GM19193 (cell line): Measurements from ENCODE around the gene RADIL.

ENCODE experiments used
- POLR2A ChIP-seq: IDR thresholded peaks from 4 replicates; pipeline ENCODE4 v1.6.1; 2011; ENCODE audit not compliant: insufficient read depth, insufficient read length; ENCODE audit errors: extremely low read depth

Gene RADIL

DNA sequence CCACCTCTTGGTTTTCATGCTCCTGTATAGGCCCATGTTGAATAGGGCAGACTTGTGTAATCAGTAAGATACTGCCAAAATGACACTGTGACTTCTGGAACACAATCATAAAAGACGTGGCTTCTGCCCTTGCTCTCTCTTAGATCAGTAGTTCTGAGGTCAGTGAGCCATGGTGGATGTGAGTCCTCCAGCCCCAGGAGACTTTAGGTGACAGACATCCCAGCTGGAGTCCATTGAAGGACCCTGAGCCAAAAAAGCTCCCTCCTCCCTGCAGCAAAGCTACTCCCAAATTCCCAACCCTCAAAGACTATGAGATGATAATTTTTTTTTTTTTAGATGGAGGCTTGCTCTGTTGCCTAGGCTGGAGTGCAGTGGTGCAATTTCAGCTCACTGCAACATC lies 3.2 kb upstream of the RADIL start:
- no peak for TF ChIP-seq POLR2A

DNA sequence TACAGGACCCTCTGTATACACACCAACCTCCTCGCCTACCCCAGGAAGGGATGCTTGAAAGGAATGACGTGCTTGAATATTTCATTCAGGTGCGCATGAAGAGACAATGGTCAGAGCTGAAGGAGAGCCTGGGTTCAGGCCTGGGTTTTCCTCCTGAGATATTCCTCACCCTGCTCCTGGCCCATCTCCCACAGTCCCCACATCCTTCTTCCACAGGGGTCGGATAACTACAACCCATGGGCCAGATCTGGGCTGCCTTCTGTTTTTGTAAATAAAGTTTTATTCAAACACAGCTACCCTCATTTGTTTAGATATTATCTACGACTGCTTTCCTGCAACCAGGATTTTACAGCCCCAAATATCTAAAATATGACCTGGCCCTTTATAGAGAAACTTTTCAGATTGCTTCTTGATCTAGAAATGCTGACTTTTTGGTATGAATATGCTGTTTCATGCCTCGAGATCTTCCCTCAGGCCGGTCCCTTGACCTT lies 1.8 kb upstream of the RADIL start:
- no peak for TF ChIP-seq POLR2A

DNA sequence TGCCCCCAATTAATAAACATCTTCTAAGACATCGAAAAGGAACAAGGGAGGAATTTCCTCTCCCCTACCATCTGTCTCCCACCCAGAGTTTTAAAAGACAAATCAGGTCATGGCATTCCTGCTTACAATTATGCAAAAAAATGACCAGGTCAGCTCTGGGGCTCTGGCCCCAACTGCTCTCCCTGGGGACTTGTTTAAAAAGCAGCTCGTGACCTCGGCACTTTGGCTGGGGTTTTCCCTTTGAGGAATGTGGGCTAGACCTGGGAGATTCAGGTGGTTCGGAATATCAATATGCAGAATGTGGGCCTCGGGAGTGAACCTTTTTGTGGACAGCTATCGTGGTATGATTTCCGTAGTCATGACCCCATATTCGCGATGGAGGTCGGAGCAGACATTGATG lies 648 bp upstream of the RADIL start:
- no peak for TF ChIP-seq POLR2A

DNA sequence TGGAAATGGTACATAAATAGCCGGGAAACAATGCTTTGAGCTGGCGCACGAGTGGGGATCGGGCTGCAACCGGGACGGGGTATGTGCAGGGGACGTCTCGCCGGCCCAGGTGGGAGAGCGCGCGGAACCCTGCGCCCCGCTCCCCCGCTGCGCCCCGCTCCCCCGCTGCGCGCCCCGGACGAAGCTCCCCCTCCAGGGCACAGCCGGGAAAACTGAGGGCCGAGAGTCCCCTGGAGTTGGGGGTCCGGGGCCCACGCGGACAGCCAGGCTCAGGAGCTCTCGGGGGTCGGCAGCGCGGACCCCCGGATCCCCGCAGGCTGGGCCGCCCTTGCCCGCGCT lies 514 bp downstream of the RADIL start:
- no peak for TF ChIP-seq POLR2A

DNA sequence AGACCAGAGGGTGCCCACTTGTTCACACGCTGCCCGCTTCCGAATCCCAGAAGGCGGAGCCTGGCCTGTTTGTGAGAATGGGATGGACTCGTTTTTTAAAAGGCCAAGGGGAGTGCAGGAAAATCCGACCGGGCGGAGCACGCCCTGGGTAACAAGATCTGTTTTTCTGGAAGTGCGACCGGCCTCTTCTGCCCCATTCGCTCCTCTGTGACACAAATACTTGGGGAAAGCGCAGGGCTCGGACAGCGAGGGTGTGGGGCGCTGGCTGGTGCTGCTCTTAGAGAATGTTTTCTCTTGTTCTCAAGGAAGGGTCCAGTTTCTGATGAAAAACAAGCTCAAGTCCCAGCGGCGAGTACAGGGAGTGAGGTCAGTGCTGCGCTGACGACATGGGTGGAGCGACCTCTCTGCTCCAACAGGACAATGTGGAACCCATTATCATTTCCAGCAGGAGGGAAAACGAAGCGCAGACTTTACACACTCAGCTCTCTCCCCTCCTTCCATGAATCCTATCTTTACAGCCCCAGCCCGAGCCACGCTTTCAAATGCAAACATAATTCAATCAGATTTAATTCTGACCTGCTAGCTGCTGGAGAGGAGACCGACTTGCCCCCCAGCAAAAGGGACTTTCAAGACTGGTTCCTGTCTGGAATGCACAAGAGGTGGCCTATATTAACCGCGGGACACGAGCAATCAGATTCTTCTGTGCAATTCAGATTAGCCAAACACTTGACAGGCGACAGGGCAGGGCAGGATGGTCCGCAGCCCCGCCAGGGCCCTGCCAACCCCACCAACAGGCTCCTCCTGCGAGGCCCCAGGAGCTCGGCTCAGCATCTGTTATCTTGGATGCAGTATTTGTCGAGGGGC lies 1.1 kb downstream of the RADIL start:
- no peak for TF ChIP-seq POLR2A

DNA sequence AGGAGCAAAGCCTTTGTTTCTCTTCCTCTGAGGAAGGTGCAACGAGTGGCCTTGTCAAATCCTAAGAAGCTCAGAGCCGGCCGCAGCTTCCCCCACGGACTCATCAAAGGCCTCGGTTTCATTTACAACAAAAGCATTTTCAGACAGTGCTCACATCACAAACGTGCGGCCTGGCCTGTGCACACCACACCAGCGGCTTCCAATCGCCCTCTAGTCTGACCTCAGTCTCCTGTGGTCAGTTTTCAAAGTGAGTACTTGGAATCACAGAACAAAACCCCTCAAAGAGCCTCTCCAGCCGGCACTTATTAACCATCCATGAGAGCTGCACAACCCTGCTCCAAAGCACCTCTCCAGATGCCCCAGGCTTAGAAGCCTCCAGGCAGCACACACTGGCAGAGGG lies 3.3 kb downstream of the RADIL start:
- TF ChIP-seq POLR2A: no peak

DNA sequence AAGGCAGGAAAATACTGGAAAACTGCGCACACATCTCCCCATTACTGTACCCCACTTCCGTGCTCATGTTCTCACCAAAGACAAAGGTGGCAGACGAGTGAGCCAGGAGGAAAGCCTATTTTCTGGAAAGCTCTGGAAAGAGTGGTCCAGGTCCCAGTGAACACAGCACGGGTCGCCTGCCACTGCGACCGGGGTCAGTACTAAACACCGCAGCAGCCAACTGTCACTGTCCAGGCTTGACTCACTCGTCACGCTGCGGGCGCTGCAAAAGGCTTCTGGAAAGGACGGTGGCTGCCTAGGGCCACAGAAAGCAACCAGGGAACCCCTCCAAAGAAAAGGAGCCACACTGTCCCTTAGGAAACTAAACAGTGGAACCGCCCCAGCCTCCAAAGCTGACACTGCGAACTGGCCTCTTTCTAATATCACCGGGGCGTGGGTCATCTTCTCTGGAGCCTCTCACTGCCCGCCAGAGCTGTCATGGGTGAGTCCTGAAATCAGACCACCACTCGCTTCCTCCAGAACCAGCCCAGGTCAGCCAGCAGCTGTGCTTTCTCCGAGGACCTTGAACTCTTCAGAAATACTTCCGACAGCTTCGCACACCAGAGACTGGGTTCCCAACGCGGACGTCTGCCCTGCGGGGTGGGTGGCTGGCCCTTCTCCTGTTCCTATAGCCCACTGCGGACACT lies 4.0 kb downstream of the RADIL start:
- TF ChIP-seq POLR2A: no peak

DNA sequence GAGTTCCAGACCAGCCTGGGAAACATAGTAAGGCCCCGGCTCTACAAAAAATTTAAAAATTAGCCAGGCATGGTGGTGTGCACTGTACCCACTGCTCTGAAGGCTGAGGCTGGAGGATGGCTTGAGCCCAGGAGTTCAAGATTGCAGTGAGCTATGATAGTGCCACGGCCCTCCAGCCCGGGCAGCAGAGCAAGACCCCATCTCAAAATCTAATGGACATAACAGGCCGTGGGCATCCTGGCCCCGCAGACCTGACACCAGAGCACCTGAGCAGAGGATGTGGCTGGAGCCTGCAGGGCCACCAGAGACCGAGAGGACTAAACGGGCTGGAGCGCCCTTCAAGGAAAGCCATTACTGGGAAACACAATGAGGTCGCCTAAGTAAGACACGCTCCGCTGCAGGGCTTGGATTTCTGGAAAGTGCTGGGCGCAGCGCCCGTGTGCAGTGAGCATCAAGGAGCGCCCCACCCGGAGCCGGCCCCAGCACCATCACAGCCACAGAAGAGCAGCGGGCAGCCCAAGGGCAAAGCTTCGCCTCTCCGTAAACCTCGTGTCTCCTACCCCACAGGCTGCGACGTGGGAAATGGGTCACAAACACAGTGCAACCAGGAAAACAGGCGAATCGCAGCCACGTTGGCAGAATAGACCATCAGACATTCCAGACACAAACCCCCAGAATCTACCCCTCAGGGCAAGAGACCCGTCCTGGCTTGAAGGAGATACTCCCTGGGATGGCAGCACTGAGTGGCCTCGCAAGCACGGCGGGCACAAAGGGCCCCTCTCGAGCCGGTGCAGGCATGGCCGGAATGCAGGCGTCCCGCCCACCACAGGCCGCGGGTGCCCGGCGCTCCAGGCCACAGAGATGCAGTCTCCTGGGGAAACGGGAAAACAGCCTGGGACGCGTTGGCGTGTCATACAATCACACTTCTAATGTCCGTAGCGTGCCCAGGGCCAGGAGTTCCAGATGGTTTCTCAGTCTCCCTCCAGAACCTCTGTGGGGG lies 4.9 kb downstream of the RADIL start:
- no peak for TF ChIP-seq POLR2A

DNA sequence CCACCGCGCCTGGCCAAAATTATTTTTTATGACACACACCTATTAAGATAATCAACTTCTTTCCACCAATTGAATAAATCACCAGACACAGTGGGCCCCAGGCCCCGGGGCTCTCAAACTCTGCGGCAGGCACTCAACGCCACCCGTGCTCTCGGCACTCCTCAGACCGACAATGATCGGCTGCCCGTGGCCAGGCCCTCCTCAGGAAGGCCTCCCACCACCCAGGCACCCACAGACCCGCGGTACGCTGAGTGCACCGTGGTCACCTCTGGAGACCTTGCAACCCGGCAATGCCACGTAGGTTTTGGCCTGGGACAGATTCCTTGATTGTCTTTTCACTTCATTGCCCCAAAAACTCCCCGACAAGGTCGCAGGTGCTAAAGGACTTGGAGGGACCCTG lies 6.9 kb downstream of the RADIL start:
- no peak for TF ChIP-seq POLR2A

DNA sequence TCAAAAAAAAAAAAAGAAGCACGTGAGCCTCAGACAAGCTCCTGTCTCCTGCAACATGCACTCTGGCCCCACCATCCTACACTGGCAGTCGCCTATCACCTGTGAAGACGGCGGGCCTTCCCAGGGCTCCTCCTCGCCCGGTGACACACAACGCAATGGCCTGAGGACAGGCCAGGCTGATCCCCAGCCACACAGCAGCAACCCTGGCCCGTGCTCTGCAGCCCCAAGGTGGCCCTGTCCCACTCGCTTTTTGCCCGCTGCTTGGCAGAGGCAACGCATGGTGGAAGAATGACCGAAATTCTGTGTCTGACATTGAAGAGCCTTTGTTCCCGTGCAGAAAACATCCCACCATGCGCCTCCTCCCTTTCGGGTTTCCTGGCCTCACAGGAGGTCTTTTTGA lies 8.1 kb downstream of the RADIL start:
- TF ChIP-seq POLR2A: no peak

DNA sequence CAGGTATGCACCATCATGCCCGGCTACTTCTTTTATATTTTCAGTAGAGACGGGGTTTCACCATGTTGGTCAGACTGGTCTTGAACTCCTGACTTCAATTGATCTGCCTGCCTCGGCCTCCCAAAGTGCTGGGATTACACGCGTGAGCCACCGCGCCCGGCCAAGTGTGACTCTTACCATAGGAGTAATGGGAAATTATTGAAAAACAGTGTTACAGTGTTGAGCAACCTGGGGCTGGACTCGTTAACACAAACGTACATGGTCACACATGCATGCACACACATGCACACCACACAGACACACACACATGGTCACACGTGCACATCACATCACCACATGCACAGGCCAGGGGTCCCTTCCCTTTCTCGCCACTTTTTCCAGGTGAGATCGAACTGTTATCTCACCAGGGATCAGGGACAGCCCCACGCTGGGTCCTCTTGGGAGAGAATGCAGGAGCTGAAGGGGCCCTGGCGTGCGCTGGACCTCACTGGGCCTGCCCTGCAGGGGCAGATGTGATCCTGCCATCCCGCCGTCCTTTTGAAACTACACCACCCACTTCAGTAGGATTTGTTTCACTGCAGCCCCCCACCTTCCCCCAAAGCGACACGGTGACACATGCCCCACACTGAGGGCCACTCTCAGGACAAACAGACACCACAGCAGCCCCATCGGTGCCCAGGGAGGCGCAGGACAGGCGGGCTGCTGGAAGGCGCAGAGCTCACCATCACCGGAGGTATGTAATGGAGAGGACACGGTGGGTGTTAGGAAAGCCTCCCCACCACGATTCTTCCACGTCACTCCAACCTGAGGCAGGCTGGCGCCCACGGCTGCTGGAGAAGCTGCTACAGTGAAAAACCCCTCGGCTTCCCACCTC lies 10.2 kb downstream of the RADIL start:
- no peak for TF ChIP-seq POLR2A

DNA sequence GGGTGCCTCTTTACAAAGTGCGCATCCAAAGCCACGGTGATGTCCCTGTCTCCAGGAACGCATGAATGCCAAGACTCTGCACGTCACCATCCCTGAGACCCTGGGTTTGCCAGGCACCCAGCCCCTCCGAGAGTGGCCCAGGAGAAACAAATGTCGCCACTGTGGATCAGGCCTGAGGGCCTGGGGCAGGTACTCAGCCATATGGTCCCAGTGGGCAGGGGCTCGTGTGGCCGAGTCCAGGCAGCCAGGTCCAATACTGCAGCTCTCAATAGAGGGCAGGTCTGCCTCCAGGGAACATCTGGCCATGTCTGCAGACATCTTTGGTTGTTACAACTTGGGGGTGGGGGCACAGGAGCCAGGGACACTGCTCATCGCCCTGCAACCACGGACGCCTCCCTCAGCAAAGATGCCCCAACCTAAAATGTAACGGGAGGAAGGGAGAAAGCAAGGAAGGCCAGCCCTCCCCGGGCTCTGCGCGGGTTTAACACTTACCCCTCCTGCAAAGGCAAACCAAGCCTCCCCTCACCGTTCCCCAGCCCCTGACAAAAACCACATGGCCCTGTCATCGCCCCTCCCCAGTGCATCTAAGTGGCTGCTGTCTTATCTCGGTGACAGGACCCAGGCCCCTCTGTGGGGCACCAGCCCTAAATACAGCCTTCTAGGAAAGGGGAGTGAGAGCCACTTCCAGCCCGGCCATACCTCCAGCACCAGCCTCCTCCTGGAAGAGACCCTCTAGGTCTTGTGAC lies 11.4 kb downstream of the RADIL start:
- TF ChIP-seq POLR2A: no peak

DNA sequence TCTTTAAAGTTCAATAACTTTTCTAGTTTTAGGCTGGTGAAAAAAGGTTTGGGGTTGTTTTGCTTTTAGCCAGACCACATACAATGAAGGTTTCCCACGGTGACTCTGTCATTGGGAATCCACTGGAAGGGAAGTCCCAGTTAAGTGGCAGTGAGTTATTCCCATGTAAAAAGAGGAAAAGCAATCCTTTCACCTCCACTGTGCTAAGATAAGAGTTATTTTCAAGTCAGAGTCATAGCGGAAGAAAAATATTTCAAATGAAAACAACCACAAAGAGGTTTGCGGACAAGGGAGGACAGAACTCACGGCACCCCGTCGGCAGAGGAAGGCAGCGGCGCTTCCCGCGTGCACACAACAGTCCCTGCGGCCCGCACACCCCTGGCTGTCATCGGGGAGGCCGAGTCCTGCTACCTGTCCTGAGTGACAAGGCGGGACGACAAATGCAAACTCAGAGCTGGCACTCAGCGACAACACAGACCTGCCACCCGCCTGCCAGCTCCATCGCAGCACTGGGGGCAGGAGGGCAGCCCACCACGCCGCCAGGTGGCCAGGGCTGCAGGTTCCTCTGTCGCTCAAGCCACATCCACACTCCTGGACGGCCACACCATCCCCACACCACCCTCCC lies 12.3 kb downstream of the RADIL start:
- no peak for TF ChIP-seq POLR2A
